Retinal pigment epithelial cell (primary cell): Measurements from ENCODE around the gene IL1RN.
"Not testable (repeated sequence)": the region's sequence is repeated elsewhere in the genome, so short reads cannot be mapped to it uniquely, and the experiment has no call there.

Experiments
- DNase-seq: peaks from one replicate; pipeline ENCODE4 v3.0.0-alpha.2; 2010; ENCODE audit warnings: low read depth
- H3K4me3 ChIP-seq: 2 replicates; pipeline ENCODE4 v1.5.1; 2011; ENCODE audit warnings: mild to moderate bottlenecking, low read length, control low read depth, moderate library complexity
- TF ChIP-seq, protein P1 (sequence below): conservative IDR thresholded peaks from 2 replicates; pipeline ENCODE4 v1.5.1; 2011; ENCODE audit warnings: low read depth, low read length, control low read depth, inconsistent platforms

Gene IL1RN

DNA sequence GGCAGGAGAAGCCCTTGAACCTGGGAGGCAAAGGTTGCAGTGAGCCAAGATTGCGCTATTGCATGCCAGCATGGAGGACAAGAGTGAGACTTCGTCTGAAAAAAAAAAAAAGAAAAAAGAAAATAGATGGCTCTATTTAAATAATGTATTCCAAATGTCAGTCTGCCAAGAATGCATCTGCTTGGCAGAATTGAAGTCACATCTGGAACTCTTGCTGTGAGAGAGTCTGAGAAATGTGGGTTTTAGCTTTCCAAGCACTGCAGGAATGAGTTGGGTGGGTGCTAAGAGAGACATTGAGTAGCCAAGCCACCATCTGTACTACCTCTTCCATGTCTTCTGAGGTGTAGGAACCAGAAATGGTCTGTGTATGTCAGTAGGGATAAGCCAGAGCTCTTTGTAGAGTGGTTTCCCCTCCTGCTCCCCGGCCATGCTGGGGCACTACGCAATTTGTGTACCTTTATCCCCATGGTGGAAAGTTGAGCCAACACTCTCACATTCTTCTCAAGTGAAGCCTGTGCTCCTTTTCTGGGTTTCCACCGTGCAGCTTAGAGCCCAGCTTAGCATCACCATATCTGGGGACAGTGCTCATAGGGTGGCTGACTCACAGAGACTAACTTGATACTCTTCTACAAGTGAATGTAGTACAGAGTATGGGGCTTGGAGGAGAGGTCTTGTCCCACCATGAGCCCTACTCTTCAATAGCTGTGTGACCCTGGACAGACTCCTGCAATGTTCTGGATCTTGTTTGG is 34.4 kb upstream of the IL1RN start:
- no peak for DNase-seq
- TF ChIP-seq, protein P1, sequence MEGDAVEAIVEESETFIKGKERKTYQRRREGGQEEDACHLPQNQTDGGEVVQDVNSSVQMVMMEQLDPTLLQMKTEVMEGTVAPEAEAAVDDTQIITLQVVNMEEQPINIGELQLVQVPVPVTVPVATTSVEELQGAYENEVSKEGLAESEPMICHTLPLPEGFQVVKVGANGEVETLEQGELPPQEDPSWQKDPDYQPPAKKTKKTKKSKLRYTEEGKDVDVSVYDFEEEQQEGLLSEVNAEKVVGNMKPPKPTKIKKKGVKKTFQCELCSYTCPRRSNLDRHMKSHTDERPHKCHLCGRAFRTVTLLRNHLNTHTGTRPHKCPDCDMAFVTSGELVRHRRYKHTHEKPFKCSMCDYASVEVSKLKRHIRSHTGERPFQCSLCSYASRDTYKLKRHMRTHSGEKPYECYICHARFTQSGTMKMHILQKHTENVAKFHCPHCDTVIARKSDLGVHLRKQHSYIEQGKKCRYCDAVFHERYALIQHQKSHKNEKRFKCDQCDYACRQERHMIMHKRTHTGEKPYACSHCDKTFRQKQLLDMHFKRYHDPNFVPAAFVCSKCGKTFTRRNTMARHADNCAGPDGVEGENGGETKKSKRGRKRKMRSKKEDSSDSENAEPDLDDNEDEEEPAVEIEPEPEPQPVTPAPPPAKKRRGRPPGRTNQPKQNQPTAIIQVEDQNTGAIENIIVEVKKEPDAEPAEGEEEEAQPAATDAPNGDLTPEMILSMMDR: no peak
- H3K4me3 ChIP-seq: no peak overlapping the region

DNA sequence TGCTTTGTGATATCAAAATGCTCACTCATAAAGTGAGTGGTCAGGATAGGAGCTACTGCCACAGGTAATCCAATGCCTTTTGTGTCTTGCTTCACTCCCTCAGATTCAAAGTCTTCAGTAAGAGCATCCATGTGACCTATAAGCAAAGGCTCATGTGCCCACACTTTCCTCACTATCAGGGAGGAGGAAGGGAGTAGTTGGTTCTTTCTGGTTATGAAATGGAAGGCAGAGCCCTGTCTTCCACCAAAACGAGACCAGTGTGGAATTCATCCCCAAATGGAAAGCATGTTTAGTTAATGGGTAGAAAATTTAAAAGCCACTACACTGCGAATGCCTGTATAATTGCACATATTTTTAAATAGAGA is 33.8 kb upstream of the IL1RN start:
- TF ChIP-seq, protein P1: no peak
- no peak overlapping the region for H3K4me3 ChIP-seq
- DNase-seq: no peak

DNA sequence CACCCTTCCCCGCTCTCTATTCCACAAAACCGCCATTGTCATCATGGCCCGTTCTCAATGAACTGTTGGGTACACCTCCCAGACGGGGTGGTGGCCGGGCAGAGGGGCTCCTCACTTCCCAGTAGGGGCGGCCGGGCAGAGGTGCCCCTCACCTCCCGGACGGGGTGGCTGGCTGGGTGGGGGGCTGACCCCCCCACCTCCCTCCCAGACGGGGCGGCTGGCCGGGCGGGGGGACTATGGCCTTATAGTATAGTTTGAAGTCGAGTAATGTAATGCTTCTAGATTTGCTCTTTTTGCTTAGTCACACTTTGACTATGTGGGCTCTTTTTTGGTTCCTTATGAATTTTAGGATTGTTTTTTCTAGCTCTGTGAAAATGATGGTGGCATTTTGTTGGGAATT is 31.1 kb upstream of the IL1RN start:
- not testable (repeated sequence) for DNase-seq

GRCh38 chr2:113096842-113097618 is 30.4 kb upstream of the IL1RN start:
- not testable (repeated sequence) for H3K4me3 ChIP-seq, DNase-seq

More for the DNA sequence above, 31.1 kb upstream of the IL1RN start:
- H3K4me3 ChIP-seq: not testable (repeated sequence)

DNA sequence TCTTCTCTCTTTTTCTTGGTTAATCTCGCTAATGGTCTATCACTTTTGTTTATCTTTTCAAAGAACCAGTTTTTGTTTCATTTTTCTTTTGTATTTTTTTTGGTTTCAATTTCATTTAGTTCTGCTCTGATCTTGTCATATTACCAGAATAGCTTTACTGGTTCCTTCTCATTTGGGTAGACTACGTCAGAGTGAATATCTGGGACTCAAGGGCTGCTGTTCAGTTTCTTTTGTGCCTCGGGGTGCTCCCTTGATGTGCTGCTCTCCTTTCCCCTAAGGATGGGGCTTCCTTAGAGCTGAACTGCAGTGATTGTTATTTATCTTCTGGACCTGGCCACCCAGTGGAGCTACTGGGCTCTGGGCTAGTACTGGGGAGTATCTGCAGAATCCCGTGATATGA is 29.4 kb upstream of the IL1RN start:
- DNase-seq: no peak
- TF ChIP-seq, protein P1: no peak
- no peak overlapping the region for H3K4me3 ChIP-seq

DNA sequence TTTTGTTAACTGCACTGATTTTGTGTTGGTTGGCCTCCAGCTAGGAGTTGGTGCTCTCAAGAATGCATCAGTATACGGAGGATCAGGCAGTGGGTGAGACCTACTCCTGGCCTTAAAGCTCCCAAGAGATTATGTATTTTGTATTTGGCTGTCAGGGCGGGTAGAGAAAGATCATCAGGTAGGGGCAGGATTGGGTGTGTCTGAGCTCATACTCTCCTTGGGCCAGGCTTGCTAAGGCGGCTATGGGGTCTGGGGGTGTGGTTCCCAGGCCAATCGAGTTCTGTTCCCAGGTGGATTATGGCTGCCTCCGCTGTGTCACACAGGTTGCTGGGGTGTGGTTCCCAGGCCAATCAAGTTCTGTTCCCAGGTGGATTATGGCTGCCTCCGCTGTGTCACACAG is 28.9 kb upstream of the IL1RN start:
- TF ChIP-seq, protein P1: no peak
- no peak for DNase-seq
- no peak overlapping the region for H3K4me3 ChIP-seq

DNA sequence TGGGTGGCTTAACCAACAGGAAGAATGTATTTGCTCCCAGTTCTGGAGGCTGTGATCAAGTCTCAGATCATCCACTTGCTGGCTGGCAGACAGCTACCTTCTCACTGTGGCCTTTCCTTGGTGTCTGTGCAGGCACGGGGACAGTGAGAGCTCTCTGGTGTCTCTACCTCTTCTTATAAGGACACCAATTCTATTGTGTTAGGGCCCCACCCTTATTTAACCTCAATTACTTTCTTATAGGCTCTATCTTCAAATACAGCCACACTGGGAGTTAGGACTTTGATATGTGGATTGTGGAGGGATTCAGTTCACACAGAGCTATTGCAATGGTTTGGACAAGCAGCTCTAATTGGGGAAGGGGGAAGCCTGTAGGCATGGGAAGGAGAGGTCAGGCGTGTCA is 25.3 kb upstream of the IL1RN start:
- TF ChIP-seq, protein P1: no peak
- no peak for DNase-seq
- H3K4me3 ChIP-seq: no peak overlapping the region

DNA sequence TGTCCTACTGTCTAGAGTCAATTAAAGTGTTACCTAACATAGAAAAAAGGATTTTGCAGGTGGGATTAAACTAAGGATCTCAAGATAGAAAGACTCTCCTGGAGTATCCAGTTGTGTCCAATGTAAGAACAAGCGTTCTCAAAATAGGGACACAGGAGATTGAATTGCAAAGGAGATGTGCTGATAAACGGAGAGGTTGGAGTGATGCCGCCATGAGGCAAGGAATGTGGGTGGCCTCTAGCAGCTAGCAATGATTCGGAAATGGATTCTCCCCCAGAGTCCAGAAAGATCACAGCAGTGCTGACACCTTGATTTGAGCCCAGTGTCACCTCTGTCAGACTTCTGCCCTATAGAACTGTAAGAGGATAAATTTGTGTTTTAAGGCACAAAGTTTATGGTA is 24.1 kb upstream of the IL1RN start:
- H3K4me3 ChIP-seq: no peak overlapping the region
- TF ChIP-seq, protein P1: no peak
- no peak for DNase-seq
